Prostate gland (tissue), 2 donors: Measurements from ENCODE around the gene ZNF629. TPM values are rescaled to one million over a fixed set of nuclear protein-coding genes. Genes with fewer than 3 reads are reported as not detected.
A peak's percentile ranks its signal among the peaks of the same experiment; 100 is the strongest.

ENCODE experiments used
- DNase-seq: peaks from one replicate; pipeline ENCODE4 v3.0.0-alpha.2; 2019; ENCODE audit warnings: low spot score
- H3K27ac ChIP-seq, 2 donors: fragments of 200-600 bp; sonication (generic); 2 replicates each; pipeline ENCODE4 v1.5.1; 2017 to 2019
- H3K27me3 ChIP-seq: fragments of 200-600 bp; sonication (generic); replicated peaks from 2 replicates; pipeline ENCODE4 v1.5.1; 2019; ENCODE audit not compliant: insufficient read depth
- H3K36me3 ChIP-seq, 2 donors: fragments of 200-600 bp; sonication (generic); 1 replicate in 1 of 2; 2 replicates in 1 of 2; pipeline versions ENCODE4 v1.5.1 to v1.8.1; 2017 to 2019
- H3K4me1 ChIP-seq: fragments of 200-600 bp; sonication (generic); replicated peaks from 2 replicates; pipeline ENCODE4 v1.5.1; 2019
- H3K4me3 ChIP-seq, 2 donors: fragments of 200-600 bp; sonication (generic); 2 replicates each; pipeline ENCODE4 v1.5.1; 2017 to 2019
- H3K9me3 ChIP-seq: fragments of 200-600 bp; sonication (generic); 2 replicates; pipeline ENCODE4 v1.5.1; 2017
- CTCF ChIP-seq, 4 experiments: fragments of 200-600 bp in 2 of 4; fragments of 450-650 bp in 2 of 4; sonication (generic) in 2 of 4; IDR thresholded peaks; 1 replicate in 3 of 4; 2 replicates in 1 of 4; pipeline ENCODE4 v1.5.1; 2016 to 2019; ENCODE audit warnings: antibody characterized with exemption in 4 of 4, mild to moderate bottlenecking in 2 of 4, moderate library complexity in 2 of 4
- POLR2A ChIP-seq: fragments of 450-650 bp; IDR thresholded peaks from one replicate; pipeline ENCODE4 v1.6.1; 2016; ENCODE audit warnings: antibody characterized with exemption, mild to moderate bottlenecking
- POLR2AphosphoS5 ChIP-seq: sonication (generic); formaldehyde crosslinking; IDR thresholded peaks from one replicate; pipeline ENCODE4 v1.6.1; 2017; ENCODE audit warnings: antibody characterized with exemption
- WGBS: methylation state at CpG from one replicate; pipeline ENCODE4 v1.1.5; 2018; 5-methylcytosine and 5-hydroxymethylcytosine counted together
- intact Hi-C: fragments of 100-400 bp; cut with DNase I; formaldehyde crosslinking; loops from one replicate; pipeline ENCODE4 v1.14.2; 2022
- total RNA-seq, 2 donors: library from RNA; depleted of rRNA; stranded (reverse); fragments of >200 nt; gene quantifications; one replicate each; pipeline ENCODE4 v1.1.0, GENCODE V29; 2016

ZNF629 gene
- total RNA-seq: 10 to 100 TPM; 17.9 to 24.0 TPM

- no peaks in the 10 kb centered on the region for H3K27me3 ChIP-seq
- H3K4me1 ChIP-seq: no peaks in the 10 kb centered on the region
- intact Hi-C loops: loop anchor here (1.0 to 5.0 kb wide), 2 partner anchors 18 to 100 kb away; no protein-coding TSS in a partner anchor
- no peaks in the 10 kb centered on the region for H3K9me3 ChIP-seq
- H3K36me3 ChIP-seq: peaks cover 0 to 14% of the 10 kb centered on the region in 2 donors
- H3K27ac ChIP-seq: peak within 1 kb of the TSS; percentile 79 to 80
- H3K4me3 ChIP-seq: peak within 1 kb of the TSS; percentile 67 to 86
- peak; percentile 55 for DNase-seq
- under 1% methylated on average over 25 of the region's 37 CpGs for WGBS
- TF ChIP-seq POLR2A (no peak), CTCF (IDR thresholded peaks at IDR 0.05) (peak in 1 of 4 experiments; percentile 20), POLR2AphosphoS5 (peak; percentile 69)
These were observed at the start of gene ZNF629 for GRCh38 chr16:30786936-30787612. TSS of gene ZNF629 (minus strand) at chr16:30787205. CDS start at chr16:30784482, 2,723 bp downstream.

GRCh38 chr16:30834130-30834740 lies 47.2 kb upstream of the ZNF629 start:
- Histone ChIP-seq H3K4me3 (no peak overlapping the region), H3K9me3 (no peaks in the 10 kb centered on the region), H3K4me1 (no peaks in the 10 kb centered on the region), H3K36me3 (no peaks in the 10 kb centered on the region), H3K27ac (no peak overlapping the region), H3K27me3 (no peaks in the 10 kb centered on the region)
- WGBS: 93% methylated on average over 33 of the region's 44 CpGs
- intact Hi-C loops: no loop called here
- no peak for DNase-seq
- TF ChIP-seq POLR2AphosphoS5: no peak
- no peak for TF ChIP-seq POLR2A
- TF ChIP-seq CTCF (IDR thresholded peaks at IDR 0.05): no peak

GRCh38 chr16:30830072-30830417 lies 43.0 kb upstream of the ZNF629 start:
- intact Hi-C loops: no loop called here
- H3K4me1 ChIP-seq: no peaks in the 10 kb centered on the region

GRCh38 chr16:30829130-30830071 lies 42.4 kb upstream of the ZNF629 start:
- H3K36me3 ChIP-seq: no peaks in the 10 kb centered on the region
- no peaks in the 10 kb centered on the region for H3K9me3 ChIP-seq
- no peak overlapping the region for H3K27ac ChIP-seq
- H3K4me1 ChIP-seq: no peaks in the 10 kb centered on the region
- WGBS: 81% methylated on average over 15 of the region's 15 CpGs
- H3K4me3 ChIP-seq: no peak overlapping the region
- no peaks in the 10 kb centered on the region for H3K27me3 ChIP-seq
- DNase-seq: no peak
- TF ChIP-seq POLR2AphosphoS5 (no peak), CTCF (IDR thresholded peaks at IDR 0.05) (no peak), POLR2A (no peak)
- intact Hi-C loops: no loop called here

More at GRCh38 chr16:30830072-30830417, 43.0 kb upstream of the ZNF629 start:
- WGBS: 91% methylated on average over 6 of the region's 6 CpGs
- no peak overlapping the region for H3K4me3 ChIP-seq
- no peak for DNase-seq
- TF ChIP-seq POLR2AphosphoS5 (no peak), CTCF (IDR thresholded peaks at IDR 0.05) (no peak), POLR2A (no peak)
- H3K9me3 ChIP-seq: no peaks in the 10 kb centered on the region
- no peaks in the 10 kb centered on the region for H3K27me3 ChIP-seq
- no peaks in the 10 kb centered on the region for H3K36me3 ChIP-seq
- no peak overlapping the region for H3K27ac ChIP-seq
